ENCODE data around the gene CD34.

Gene CD34

GRCh38 chr1:207910591-207911354, at the start of gene CD34:
Gene CD34, minus strand, starts transcription at chr1:207911125. Its CDS starts 45 bp downstream, at chr1:207911080.
- in situ Hi-C loops (cut with HindIII; ENCODE audit: low sequenced_read_pairs), result no loop called here
- no peak for DNase-seq (ENCODE audit: low read depth, low spot score)
- peak within 1 kb of the TSS; percentile 17 for H3K4me3 ChIP-seq (ENCODE audit: low read depth, low read length)
- no peak for TF ChIP-seq CTCF (IDR thresholded peaks at IDR 0.05; ENCODE audit: low read depth, low read length)

GRCh38 chr1:207960346-207960745, 49.4 kb upstream of the CD34 start:
- DNase-seq (ENCODE audit: low read depth, low spot score), result no peak
- in situ Hi-C loops (cut with HindIII; ENCODE audit: low sequenced_read_pairs), result no loop called here
- no peak overlapping the region for H3K4me3 ChIP-seq (ENCODE audit: low read depth, low read length)
- TF ChIP-seq CTCF (IDR thresholded peaks at IDR 0.05; ENCODE audit: low read depth, low read length), result no peak

GRCh38 chr1:207959910-207960309, 49.0 kb upstream of the CD34 start:
- in situ Hi-C loops (cut with HindIII; ENCODE audit: low sequenced_read_pairs), result no loop called here
- no peak for DNase-seq (ENCODE audit: low read depth, low spot score)

GRCh38 chr1:207959141-207959825, 48.4 kb upstream of the CD34 start:
- no peak for TF ChIP-seq CTCF (IDR thresholded peaks at IDR 0.05; ENCODE audit: low read depth, low read length)
- in situ Hi-C loops (cut with HindIII; ENCODE audit: low sequenced_read_pairs), result no loop called here
- DNase-seq (ENCODE audit: low read depth, low spot score), result peak; percentile 33
- peak overlapping the region; percentile 30 for H3K4me3 ChIP-seq (ENCODE audit: low read depth, low read length)

More at GRCh38 chr1:207959910-207960309, 49.0 kb upstream of the CD34 start:
- TF ChIP-seq CTCF (IDR thresholded peaks at IDR 0.05; ENCODE audit: low read depth, low read length), result no peak
- peak overlapping the region; percentile 30 for H3K4me3 ChIP-seq (ENCODE audit: low read depth, low read length)

- DNase-seq (ENCODE audit: low read depth, low spot score), result no peak
- no peak for TF ChIP-seq CTCF (IDR thresholded peaks at IDR 0.05; ENCODE audit: low read depth, low read length)
- in situ Hi-C loops (cut with HindIII; ENCODE audit: low sequenced_read_pairs), result no loop called here
- peak overlapping the region; percentile 30 for H3K4me3 ChIP-seq (ENCODE audit: low read depth, low read length)
These were observed 47.6 kb upstream of the CD34 start for GRCh38 chr1:207958376-207959139.

GRCh38 chr1:207956986-207957385, 46.1 kb upstream of the CD34 start:
- TF ChIP-seq CTCF (IDR thresholded peaks at IDR 0.05; ENCODE audit: low read depth, low read length), result no peak
- in situ Hi-C loops (cut with HindIII; ENCODE audit: low sequenced_read_pairs), result no loop called here
- DNase-seq (ENCODE audit: low read depth, low spot score), result no peak
- no peak overlapping the region for H3K4me3 ChIP-seq (ENCODE audit: low read depth, low read length)
